NAMALWA (cell line): ENCODE results near the gene PRPF19.
"Not testable (repeated sequence)": the region's sequence is repeated elsewhere in the genome, so short reads cannot be mapped to it uniquely, and the experiment has no call there.

Experiments used
- DNase-seq: peaks from one replicate; pipeline ENCODE4 v3.0.0-alpha.2; 2015; ENCODE audit warnings: low spot score

PRPF19 gene

GRCh38 chr11:60923326-60923725 is 16.9 kb upstream of the PRPF19 start:
- DNase-seq: no peak

GRCh38 chr11:60922906-60923305 is 16.5 kb upstream of the PRPF19 start:
- DNase-seq: no peak

- no peak for DNase-seq
Observed at GRCh38 chr11:60921777-60922335, 15.5 kb upstream of the PRPF19 start.

- DNase-seq: no peak
Observed at GRCh38 chr11:60921259-60921658, 14.9 kb upstream of the PRPF19 start.

- DNase-seq: no peak
Observed at GRCh38 chr11:60919956-60920355, 13.6 kb upstream of the PRPF19 start.

GRCh38 chr11:60919320-60919719 is 12.9 kb upstream of the PRPF19 start:
- DNase-seq: no peak

- DNase-seq: peak; percentile 25
Observed at GRCh38 chr11:60918939-60919265, 12.5 kb upstream of the PRPF19 start.

- no peak for DNase-seq
Observed at GRCh38 chr11:60918251-60918938, 12.0 kb upstream of the PRPF19 start.

- no peak for DNase-seq
Observed at GRCh38 chr11:60917267-60917666, 10.9 kb upstream of the PRPF19 start.

GRCh38 chr11:60916669-60917206 is 10.4 kb upstream of the PRPF19 start:
- no peak for DNase-seq

- peak; percentile 79 for DNase-seq
Observed at GRCh38 chr11:60915248-60915914, 9.0 kb upstream of the PRPF19 start.

GRCh38 chr11:60914633-60915247 is 8.4 kb upstream of the PRPF19 start:
- DNase-seq: peak; percentile 71

GRCh38 chr11:60913793-60914632 is 7.6 kb upstream of the PRPF19 start, which contains the start of gene TMEM109:
Gene TMEM109, plus strand, starts transcription at chr11:60914158. Its CDS starts 5,536 bp downstream, at chr11:60919694.
- peak; percentile 97 for DNase-seq

GRCh38 chr11:60912851-60913528 is 6.6 kb upstream of the PRPF19 start:
- DNase-seq: no peak

GRCh38 chr11:60912223-60912850 is 6.0 kb upstream of the PRPF19 start:
- DNase-seq: no peak

GRCh38 chr11:60910711-60911380 is 4.5 kb upstream of the PRPF19 start:
- no peak for DNase-seq

- peak; percentile 61 for DNase-seq
Observed at GRCh38 chr11:60910281-60910687, 3.9 kb upstream of the PRPF19 start.

- not testable (repeated sequence) for DNase-seq
Observed at GRCh38 chr11:60909680-60910280, 3.4 kb upstream of the PRPF19 start.

- no peak for DNase-seq
Observed at GRCh38 chr11:60908803-60909202, 2.4 kb upstream of the PRPF19 start.
